Articular chondrocyte of knee joint (primary cell): Measurements from ENCODE around the gene FSD1. TPM values are rescaled to one million over a fixed set of nuclear protein-coding genes. Genes with fewer than 3 reads are reported as not detected.

Source experiments
- total RNA-seq: library from RNA; depleted of rRNA; stranded (reverse); fragments of >200 nt; gene quantifications from 2 replicates; pipeline ENCODE4 v1.2.3, GENCODE V29; 2012

The FSD1 gene
- total RNA-seq = 1.1 and 1.4 TPM in 2 replicates

DNA sequence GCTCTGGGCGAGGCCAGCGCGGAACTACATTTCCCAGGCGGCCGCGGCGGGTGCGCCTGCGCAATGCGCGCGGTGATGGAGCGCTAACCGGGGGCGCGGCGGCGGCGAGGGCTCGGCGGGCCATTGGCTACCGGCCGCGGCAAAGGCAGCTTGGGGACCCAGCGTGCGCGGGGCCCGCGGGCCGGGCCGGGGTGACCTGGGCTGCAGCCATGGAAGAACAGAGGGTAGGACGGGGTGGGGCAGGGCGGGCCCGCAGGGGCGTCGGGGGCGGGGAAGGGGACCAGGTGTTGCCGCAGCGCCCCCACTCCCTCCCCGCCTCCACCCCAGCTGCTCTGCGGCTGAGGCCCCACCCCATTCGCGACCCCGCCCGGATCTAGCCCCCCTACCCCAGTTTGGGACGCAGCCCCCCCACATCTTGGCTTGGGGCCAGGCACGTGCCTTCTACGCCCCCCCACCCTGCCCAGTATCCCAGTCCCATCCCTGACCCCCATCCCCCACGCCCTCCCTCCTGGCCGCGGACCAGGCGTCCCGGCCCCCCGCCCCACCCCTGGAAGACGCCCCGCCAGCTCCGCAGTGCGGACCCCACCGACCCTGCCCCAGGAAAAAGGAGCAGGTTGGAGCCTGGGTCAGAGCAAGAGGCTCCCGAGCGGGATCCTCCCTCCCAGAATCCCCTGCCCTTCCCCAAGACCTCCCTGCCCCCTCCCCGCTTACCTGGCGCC, at the start of gene FSD1:
TSS of gene FSD1 (plus strand) at position 61 of the 719 bp plus-strand sequence. CDS start at position 210, 149 bp downstream.

DNA sequence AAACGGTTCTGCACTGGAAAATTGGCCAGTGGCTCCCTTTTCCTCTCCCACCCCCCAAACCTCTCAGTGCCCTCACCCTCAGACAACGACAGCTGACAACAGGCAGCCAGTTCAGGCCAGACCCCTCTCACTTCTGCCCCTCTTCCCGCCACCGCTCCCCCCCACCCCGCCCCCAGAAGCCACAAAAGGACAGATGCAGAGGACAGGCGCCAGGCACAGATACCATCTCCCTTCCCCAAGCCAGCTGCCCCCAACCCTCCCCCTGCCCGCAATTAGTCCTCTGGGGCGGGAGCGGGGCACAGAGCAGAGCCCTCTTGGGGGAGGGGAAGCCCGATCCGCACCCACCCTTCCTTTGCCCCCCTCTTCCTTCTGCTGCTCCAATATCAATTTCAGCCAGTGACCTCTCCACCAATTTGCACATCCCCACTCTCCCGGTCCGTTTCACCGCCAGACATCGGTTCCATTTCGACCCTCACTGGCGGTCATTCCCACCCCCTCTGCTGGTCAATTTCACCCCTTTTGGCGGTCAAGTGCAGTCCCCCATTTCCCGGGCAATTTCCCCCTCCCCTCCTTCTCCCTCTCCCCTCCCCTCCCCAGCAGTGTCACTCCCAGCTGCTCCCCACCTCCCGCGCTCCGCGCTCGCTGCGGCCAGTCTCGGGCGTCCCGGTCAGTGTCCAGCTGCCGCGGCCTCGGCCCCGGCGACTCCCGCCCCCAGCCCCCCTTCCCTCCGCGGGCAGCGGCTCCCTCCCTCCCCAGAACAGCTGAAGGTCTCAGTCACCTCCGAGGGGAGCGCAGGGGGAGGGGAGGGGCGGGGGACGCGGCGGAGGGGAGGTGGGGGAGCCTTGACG, 25.8 kb upstream of the FSD1 start, which contains the start of gene SHD:
TSS of gene SHD (plus strand) at position 848 of the 848 bp plus-strand sequence. CDS start 798 bp downstream, outside the sequence.

DNA sequence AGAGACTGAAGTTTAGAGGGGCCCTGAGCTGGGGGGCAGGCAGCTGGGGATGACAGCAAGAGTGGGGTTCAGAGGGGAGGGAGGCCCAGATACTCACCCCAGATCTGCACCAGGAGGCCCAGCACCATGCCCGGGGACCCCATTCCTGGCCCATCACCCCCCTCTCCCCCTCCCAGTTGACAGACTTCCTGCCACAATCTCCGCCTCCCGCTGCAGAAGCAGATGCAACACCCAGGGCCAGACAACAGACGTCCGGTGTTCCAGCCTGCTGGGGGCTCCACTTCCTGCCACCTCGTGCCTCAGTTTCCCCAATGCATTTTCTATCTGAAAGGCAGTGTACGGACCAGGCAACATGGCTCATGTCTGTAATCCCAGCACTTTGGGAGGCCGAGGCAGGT, 2.2 kb upstream of the FSD1 start, which contains the start of gene TMIGD2:
TSS of gene TMIGD2 (minus strand) at position 147 of the 398 bp plus-strand sequence. CDS start at position 143, 4 bp downstream.

DNA sequence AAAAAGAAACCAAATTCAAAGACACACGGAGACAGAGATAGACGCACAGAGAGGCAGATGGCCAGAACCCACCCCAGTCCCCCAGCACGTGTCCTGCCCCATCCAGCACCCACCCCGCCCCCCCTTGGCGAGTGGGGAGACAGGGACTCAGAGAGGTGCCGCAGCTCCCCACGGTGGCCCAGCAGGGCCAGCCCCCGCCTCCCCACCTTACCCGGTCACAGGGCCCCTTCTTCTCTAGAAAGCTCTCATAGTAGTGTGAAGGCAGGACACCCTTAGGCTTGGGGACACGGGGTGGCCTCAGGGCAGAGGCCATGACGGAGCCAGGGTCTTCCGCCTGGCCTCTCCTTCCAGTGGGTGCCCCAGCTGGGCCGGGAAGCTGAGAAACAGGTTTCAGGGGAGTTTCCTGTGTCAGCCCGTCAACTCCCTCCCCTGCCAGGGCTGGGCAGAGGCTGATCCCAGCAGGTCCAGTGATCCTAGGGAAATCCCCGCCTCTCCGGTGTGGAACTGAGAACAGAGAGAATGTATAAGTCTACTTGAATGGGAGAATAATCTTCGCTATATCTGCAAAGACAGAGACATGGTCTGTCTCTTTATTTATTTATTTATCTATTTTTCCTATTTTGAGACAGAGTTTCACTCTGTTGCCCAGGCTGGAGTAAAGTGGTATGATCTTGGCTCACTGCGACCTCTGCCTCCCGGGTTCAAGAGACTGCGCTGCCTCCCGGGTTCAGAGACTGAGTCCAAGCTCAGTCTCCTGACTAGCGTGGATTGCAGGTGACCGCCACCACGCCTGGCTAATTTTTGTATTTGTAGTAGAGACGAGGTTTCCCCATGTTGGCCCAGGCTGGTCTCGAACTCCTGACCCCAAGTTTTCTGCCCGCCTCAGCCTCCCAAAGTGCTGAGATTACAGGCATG, 34.3 kb downstream of the FSD1 start, which contains the start of gene STAP2:
TSS of gene STAP2 (minus strand) at position 387 of the 915 bp plus-strand sequence. CDS start at position 313, 74 bp downstream.

DNA sequence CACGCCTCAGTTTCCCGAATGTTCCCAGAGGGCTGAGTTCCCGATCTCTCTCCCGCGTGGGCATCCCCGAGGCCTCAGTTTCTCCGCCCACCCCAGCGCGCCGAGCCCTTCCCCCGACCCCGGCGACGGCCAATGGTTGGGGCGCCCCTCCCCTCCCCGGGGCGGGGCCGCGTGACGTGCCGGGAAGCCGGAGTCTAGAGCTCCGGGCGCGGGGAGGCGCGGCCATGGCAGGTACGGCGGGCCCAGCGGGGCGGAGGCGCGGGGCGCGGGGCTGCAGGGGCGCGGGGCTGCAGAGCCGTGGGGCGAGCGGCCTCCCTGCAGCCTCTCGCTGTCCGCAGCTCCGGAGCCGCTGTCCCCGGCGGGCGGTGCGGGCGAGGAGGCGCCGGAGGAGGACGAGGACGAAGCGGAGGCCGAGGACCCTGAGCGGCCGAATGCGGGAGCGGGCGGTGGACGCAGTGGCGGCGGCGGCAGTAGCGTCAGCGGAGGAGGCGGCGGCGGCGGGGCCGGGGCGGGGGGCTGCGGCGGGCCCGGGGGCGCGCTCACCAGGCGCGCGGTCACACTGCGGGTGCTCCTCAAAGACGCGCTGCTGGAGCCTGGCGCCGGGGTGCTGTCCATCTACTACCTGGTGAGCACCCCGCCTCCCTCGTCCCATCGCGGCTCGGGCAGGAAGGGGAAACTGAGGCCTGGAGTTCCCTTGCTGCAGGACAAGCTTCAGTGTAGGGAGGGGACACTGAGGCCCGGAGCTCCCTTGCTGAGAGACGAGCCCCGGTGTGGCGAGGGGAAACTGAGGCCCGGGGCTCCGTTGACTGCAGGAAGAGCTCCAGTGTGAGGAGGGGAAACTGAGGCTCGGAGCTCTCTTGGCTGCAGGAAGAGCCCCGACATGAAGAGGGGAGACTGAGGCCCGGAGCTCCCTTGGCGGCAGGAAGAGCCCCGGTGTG, 39.2 kb downstream of the FSD1 start, which contains the start of gene MPND:
TSS of gene MPND (plus strand) at position 193 of the 938 bp plus-strand sequence. CDS start at position 225, 32 bp downstream.

Other genes with a start within 250 kb of the FSD1 start
- 27.8 and 28.4 TPM in 2 replicates for gene ZBTB7A, start 237.7 kb upstream of the FSD1 start, total RNA-seq
- gene MAP2K2, start 180.5 kb upstream of the FSD1 start, total RNA-seq = 146 and 215 TPM in 2 replicates
- not detected in 2 replicates for gene CREB3L3, start 151.0 kb upstream of the FSD1 start, total RNA-seq
- 8.8 and 11.7 TPM in 2 replicates for gene SIRT6, start 122.0 kb upstream of the FSD1 start, total RNA-seq
- 0.91 and 0.97 TPM in 2 replicates for gene ANKRD24, start 121.9 kb upstream of the FSD1 start, total RNA-seq
- not detected in 2 replicates for gene EBI3, start 75.1 kb upstream of the FSD1 start, total RNA-seq
- 15.0 and 15.2 TPM in 2 replicates for gene YJU2, start 57.5 kb upstream of the FSD1 start, total RNA-seq
- not detected in 2 replicates for gene SHD, start 25.3 kb upstream of the FSD1 start, total RNA-seq
- not detected in 2 replicates for gene TMIGD2, start 2.2 kb upstream of the FSD1 start, total RNA-seq
- gene STAP2, start 34.2 kb downstream of the FSD1 start, total RNA-seq = 2.4 and 3.9 TPM in 2 replicates
- 7.4 and 7.7 TPM in 2 replicates for gene MPND, start 39.0 kb downstream of the FSD1 start, total RNA-seq
- 64.1 and 73.3 TPM in 2 replicates for gene SH3GL1, start 95.9 kb downstream of the FSD1 start, total RNA-seq
- 5.4 and 6.8 TPM in 2 replicates for gene CHAF1A, start 98.0 kb downstream of the FSD1 start, total RNA-seq
- 106 and 111 TPM in 2 replicates for gene UBXN6, start 153.2 kb downstream of the FSD1 start, total RNA-seq
- 35.4 and 41.7 TPM in 2 replicates for gene HDGFL2, start 167.7 kb downstream of the FSD1 start, total RNA-seq
- gene PLIN4, start 213.9 kb downstream of the FSD1 start, total RNA-seq = 0.11 and 0.13 TPM in 2 replicates
- not detected in 2 replicates for gene PLIN5, start 230.6 kb downstream of the FSD1 start, total RNA-seq
- gene LRG1, start 235.4 kb downstream of the FSD1 start, total RNA-seq = not detected in 2 replicates